Neuronal stem cell (in vitro differentiated cells): ENCODE results near the gene CMKLR1.
A peak's percentile ranks its signal among the peaks of the same experiment; 100 is the strongest.

ENCODE experiments used
- DNase-seq: peaks from one replicate; pipeline ENCODE4 v3.0.0-alpha.2; 2013; ENCODE audit warnings: low spot score
- H2AFZ ChIP-seq: one replicate; pipeline ENCODE4 v1.6.1; 2013; ENCODE audit warnings: mild to moderate bottlenecking, low read length, inconsistent platforms
- H2AK5ac ChIP-seq: 2 replicates; pipeline ENCODE4 v1.6.1; 2013; ENCODE audit warnings: low read depth, mild to moderate bottlenecking, inconsistent platforms, low read length, moderate library complexity, mixed read lengths
- H2BK120ac ChIP-seq: 2 replicates; pipeline ENCODE4 v1.6.1; 2013; ENCODE audit warnings: low read depth, mild to moderate bottlenecking, inconsistent platforms, low read length, moderate library complexity, mixed read lengths
- H2BK12ac ChIP-seq: one replicate; pipeline ENCODE4 v1.6.1; 2013; ENCODE audit warnings: low read length, inconsistent platforms
- H2BK15ac ChIP-seq: 2 replicates; pipeline ENCODE4 v1.6.1; 2013; ENCODE audit warnings: mild to moderate bottlenecking, low read length, inconsistent platforms, mixed read lengths
- H2BK5ac ChIP-seq: one replicate; pipeline ENCODE4 v1.6.1; 2013; ENCODE audit warnings: inconsistent platforms, mild to moderate bottlenecking, low read length, moderate library complexity
- H3K14ac ChIP-seq: one replicate; pipeline ENCODE4 v1.6.1; 2013; ENCODE audit warnings: low read length, inconsistent platforms
- H3K18ac ChIP-seq: 2 replicates; pipeline ENCODE4 v1.6.1; 2013; ENCODE audit warnings: low read length, inconsistent platforms
- H3K23ac ChIP-seq: 2 replicates; pipeline ENCODE4 v1.6.1; 2013; ENCODE audit warnings: low read depth, mild to moderate bottlenecking, mixed read lengths, low read length, inconsistent platforms; ENCODE audit not compliant: poor library complexity
- H3K27ac ChIP-seq: replicated peaks from 3 replicates; pipeline ENCODE4 v1.5.1; 2013; ENCODE audit warnings: low read length, inconsistent platforms
- H3K27me3 ChIP-seq, 3 experiments: 2 replicates each; pipeline ENCODE4 v1.6.1; 2013; ENCODE audit warnings: low read length in 3 of 3, mild to moderate bottlenecking in 2 of 3, inconsistent platforms in 1 of 3, low read depth in 1 of 3, mixed read lengths in 1 of 3, moderate library complexity in 1 of 3; ENCODE audit not compliant: control insufficient read depth in 3 of 3, insufficient read depth in 3 of 3
- H3K36me3 ChIP-seq, 2 donors: replicated peaks in 1 of 2; 2 replicates each; pipeline ENCODE4 v1.6.1; 2013; ENCODE audit warnings: low read length in 2 of 2; ENCODE audit not compliant: control insufficient read depth in 2 of 2, insufficient read depth in 2 of 2
- H3K4ac ChIP-seq: 2 replicates; pipeline ENCODE4 v1.6.1; 2013; ENCODE audit warnings: inconsistent platforms, mild to moderate bottlenecking, low read length, moderate library complexity
- H3K4me1 ChIP-seq, 2 donors: 1 replicate in 1 of 2; 2 replicates in 1 of 2; pipeline ENCODE4 v1.6.1; 2013; ENCODE audit warnings: low read length in 2 of 2, low read depth in 1 of 2; ENCODE audit not compliant: control insufficient read depth in 2 of 2, insufficient read depth in 1 of 2
- H3K4me2 ChIP-seq: one replicate; pipeline ENCODE4 v1.6.1; 2013; ENCODE audit warnings: mild to moderate bottlenecking, low read length, inconsistent platforms; ENCODE audit not compliant: insufficient read depth, poor library complexity, severe bottlenecking
- H3K4me3 ChIP-seq, 2 donors: 2 replicates each; pipeline ENCODE4 v1.5.1; 2013; ENCODE audit warnings: low read length in 2 of 2, mild to moderate bottlenecking in 2 of 2, inconsistent platforms in 1 of 2, moderate library complexity in 1 of 2
- H3K79me1 ChIP-seq: one replicate; pipeline ENCODE4 v1.6.1; 2013; ENCODE audit warnings: low read depth, mild to moderate bottlenecking, inconsistent platforms, low read length, moderate library complexity
- H3K9ac ChIP-seq: one replicate; pipeline ENCODE4 v1.6.1; 2013; ENCODE audit warnings: mild to moderate bottlenecking, low read depth, low read length, inconsistent platforms; ENCODE audit not compliant: poor library complexity
- H3K9me3 ChIP-seq, 2 donors: replicated peaks in 1 of 2; 2 replicates each; pipeline versions ENCODE3 to v1.6.1; 2013; ENCODE audit warnings: low read length in 2 of 2, mild to moderate bottlenecking in 2 of 2, inconsistent platforms in 1 of 2, low read depth in 1 of 2, mixed read lengths in 1 of 2, moderate library complexity in 1 of 2; ENCODE audit not compliant: control insufficient read depth in 2 of 2, insufficient read depth in 1 of 2
- H4K8ac ChIP-seq: one replicate; pipeline ENCODE4 v1.6.1; 2013; ENCODE audit warnings: low read depth, mild to moderate bottlenecking, inconsistent platforms, low read length, moderate library complexity
- H4K91ac ChIP-seq: one replicate; pipeline ENCODE4 v1.6.1; 2013; ENCODE audit warnings: low read length, low read depth, mild to moderate bottlenecking, inconsistent platforms; ENCODE audit not compliant: poor library complexity
- WGBS, 2 donors: extraction: QIAGEN DNeasy Blood & Tissue Kit; methylation state at CpG; one replicate each; pipeline ENCODE4 v1.1.7; 2013; ENCODE audit warnings: missing lambda C conversion rate in 2 of 2, mixed read lengths in 1 of 2; ENCODE audit not compliant: insufficient read length in 2 of 2, insufficient replicate concordance in 1 of 2; ENCODE audit errors: extremely low coverage in 2 of 2; 5-methylcytosine and 5-hydroxymethylcytosine counted together

CMKLR1 gene

DNA sequence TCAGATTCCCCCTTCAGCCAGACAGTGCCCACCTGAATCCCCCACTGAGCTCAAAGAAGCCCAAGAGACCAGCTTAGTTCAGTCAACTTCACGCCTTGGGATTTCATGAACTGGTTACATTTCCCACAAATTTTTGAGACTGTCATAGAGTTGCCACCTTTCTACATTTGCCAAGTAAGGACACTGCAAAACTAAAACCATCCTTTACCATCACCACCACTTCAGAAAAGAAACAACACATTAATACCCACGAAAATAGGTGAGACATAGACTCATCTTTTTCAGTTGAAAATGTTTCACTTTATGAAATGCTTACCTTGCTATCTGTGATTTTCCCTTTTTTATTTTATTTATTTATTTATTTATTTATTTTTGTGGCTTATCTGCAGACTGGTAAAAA lies 16.1 kb downstream of the CMKLR1 start:
- Histone ChIP-seq H3K79me1 (no peaks in the 10 kb centered on the region), H2BK5ac (no peak overlapping the region), H3K27ac (no peak overlapping the region), H2AK5ac (no peak overlapping the region), H3K23ac (no peak overlapping the region), H2AFZ (no peak overlapping the region), H3K9ac (no peak overlapping the region), H3K4me2 (no peak overlapping the region), H3K9me3 (no peaks in the 10 kb centered on the region), H2BK120ac (no peak overlapping the region), H4K91ac (no peak overlapping the region), H3K14ac (no peak overlapping the region), H4K8ac (no peak overlapping the region), H3K4ac (no peak overlapping the region), H2BK15ac (no peak overlapping the region), H3K27me3 (peaks cover 0 to 15% (median 0%) of the 10 kb centered on the region in 3 experiments), H3K36me3 (no peaks in the 10 kb centered on the region), H3K4me3 (no peak overlapping the region), H2BK12ac (no peak overlapping the region), H3K18ac (no peak overlapping the region), H3K4me1 (peaks cover 0 to 2% of the 10 kb centered on the region in 2 donors)
- DNase-seq: no peak
- no CpG with 5 or more reads among the region's 2 CpGs for WGBS, 2 donors

DNA sequence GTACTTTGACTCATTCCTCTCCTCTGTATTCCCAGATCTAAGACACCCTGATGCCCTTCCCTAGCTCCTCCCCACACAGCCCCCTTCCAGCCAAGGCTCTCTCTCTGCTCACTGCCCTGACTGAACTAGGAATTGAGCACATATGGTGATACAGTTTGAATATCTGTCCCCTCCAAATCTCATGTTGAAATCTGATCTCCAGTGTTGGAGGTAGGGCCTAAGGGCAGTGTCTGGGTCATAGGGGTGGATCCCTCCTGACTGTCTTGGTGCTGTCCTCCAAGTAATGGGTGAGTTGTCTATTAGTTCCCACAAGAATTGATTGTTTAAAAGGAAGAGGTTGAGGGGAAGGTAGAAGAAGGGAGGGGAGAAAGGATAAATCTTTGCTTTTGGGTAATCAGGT lies 17.4 kb downstream of the CMKLR1 start:
- H3K4me3 ChIP-seq: no peak overlapping the region
- no peak overlapping the region for H3K4ac ChIP-seq
- H3K9ac ChIP-seq: no peak overlapping the region
- no peak overlapping the region for H4K91ac ChIP-seq
- H2BK15ac ChIP-seq: no peak overlapping the region
- no peak overlapping the region for H2AFZ ChIP-seq
- peaks cover 0 to 15% (median 0%) of the 10 kb centered on the region in 3 experiments for H3K27me3 ChIP-seq
- H3K9me3 ChIP-seq: peaks cover 0 to 2% of the 10 kb centered on the region in 2 donors
- DNase-seq: no peak
- H3K36me3 ChIP-seq: no peaks in the 10 kb centered on the region
- H3K4me1 ChIP-seq: peaks cover 0 to 2% of the 10 kb centered on the region in 2 donors
- H3K4me2 ChIP-seq: no peak overlapping the region
- H2BK120ac ChIP-seq: no peak overlapping the region
- H4K8ac ChIP-seq: no peak overlapping the region
- H3K27ac ChIP-seq: no peak overlapping the region
- H2BK5ac ChIP-seq: no peak overlapping the region
- no peak overlapping the region for H2BK12ac ChIP-seq
- no peaks in the 10 kb centered on the region for H3K79me1 ChIP-seq
- H3K14ac ChIP-seq: no peak overlapping the region
- H3K23ac ChIP-seq: no peak overlapping the region
- H2AK5ac ChIP-seq: no peak overlapping the region
- no peak overlapping the region for H3K18ac ChIP-seq

DNA sequence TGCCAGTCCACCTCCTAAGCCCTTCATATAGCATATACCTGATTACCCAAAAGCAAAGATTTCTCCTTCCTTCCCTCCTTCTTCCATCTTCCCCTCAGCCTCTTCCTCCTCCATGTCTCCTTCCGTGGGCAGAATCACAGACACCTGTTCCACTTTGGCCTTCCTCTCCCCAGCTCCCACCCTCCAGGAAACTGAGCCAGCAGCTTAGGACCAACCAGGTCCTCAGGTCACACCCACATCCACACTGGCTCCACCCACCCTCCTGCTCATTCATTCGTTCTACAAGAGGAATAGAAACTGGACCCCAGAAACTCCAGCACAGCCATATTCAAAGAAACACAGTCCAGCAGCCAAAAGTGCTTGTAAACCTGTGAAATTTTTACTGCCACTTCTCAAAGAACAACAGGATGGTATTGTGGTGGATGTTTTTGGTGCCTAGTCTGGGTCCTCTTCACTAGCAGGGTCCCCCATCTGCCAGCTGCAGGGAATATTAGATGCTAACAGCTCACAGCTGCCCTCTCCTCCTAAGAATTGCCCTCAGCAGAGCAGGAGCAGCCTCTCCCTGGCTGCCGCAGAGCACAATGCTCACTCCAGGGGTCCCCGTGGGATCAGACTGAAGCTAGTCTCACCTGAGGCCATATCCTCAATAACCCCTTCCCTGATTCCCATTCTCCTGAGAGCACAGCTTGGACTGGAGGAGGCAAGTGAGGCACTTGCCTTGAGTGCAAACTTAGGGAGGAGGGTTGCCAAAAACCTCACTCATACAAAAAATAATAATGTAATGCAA lies 18.4 kb downstream of the CMKLR1 start:
- WGBS, 2 donors: no CpG with 5 or more reads among the region's 4 CpGs
- no peak overlapping the region for H3K27ac ChIP-seq

DNA sequence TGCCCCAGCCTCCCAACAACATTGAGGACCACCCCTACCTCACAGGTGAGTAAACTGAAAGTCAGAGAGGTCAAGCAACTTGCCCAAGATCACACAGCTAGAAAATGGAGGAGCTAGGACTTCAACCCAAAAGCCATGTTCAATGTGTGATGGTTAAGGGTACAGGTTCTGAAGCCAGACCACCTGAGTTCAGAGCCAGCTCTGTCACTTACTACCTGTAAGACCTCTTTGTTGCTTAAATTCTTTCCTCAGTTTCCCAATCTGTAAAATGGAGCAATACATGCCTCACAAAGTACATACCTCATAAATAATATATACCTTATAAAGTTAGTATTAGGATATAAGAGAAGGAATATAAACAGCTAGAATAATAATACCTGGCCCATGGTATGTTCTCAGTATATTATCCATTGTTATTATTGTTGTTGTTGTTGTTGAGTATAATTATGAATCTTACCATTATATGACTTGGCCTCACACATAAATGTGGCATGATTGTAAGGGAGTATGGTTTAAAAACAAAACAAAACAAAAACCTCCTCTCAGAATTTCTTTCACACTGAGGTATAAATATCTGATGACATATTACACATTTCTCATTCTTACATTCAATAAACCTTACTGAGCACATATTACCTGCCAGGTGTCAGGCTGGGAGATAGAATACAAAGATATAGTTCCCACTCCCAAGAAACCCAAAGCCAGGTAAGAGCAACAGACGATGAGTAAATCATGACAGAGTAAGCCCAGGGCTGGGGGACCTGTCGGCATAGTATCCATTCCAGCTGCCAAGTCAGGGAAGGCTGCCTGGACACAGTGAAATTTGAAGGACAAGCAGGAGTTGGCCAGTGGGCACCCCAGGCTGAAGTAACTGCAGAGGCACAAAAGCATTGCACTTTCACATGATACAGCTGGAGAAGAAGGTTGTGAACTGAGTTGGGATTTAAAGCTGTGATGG lies 19.6 kb downstream of the CMKLR1 start:
- no peak overlapping the region for H2AK5ac ChIP-seq
- no peak overlapping the region for H3K27ac ChIP-seq
- no peak overlapping the region for H3K14ac ChIP-seq

More for the DNA sequence above, 18.4 kb downstream of the CMKLR1 start:
- Histone ChIP-seq H3K79me1 (no peaks in the 10 kb centered on the region), H2BK5ac (no peak overlapping the region), H4K8ac (no peak overlapping the region), H3K14ac (no peak overlapping the region), H3K4me1 (peaks cover 0 to 7% of the 10 kb centered on the region in 2 donors), H2AFZ (no peak overlapping the region), H3K9me3 (peaks cover 0 to 2% of the 10 kb centered on the region in 2 donors), H3K4me2 (no peak overlapping the region), H3K9ac (no peak overlapping the region), H3K18ac (peak overlapping the region; percentile 30), H3K23ac (no peak overlapping the region), H4K91ac (no peak overlapping the region), H3K4ac (no peak overlapping the region), H3K4me3 (no peak overlapping the region), H2BK12ac (no peak overlapping the region), H2BK120ac (no peak overlapping the region), H3K36me3 (no peaks in the 10 kb centered on the region), H2BK15ac (no peak overlapping the region), H2AK5ac (no peak overlapping the region), H3K27me3 (peaks cover 0 to 9% (median 0%) of the 10 kb centered on the region in 3 experiments)
- DNase-seq: no peak

More for the DNA sequence above, 19.6 kb downstream of the CMKLR1 start:
- Histone ChIP-seq H3K9me3 (peaks cover 0 to 2% of the 10 kb centered on the region in 2 donors), H3K4me1 (peaks cover 0 to 7% of the 10 kb centered on the region in 2 donors), H2BK120ac (no peak overlapping the region), H2BK5ac (no peak overlapping the region), H3K4me3 (no peak overlapping the region), H3K27me3 (peaks cover 0 to 7% (median 0%) of the 10 kb centered on the region in 3 experiments), H3K36me3 (no peaks in the 10 kb centered on the region), H4K8ac (no peak overlapping the region), H3K23ac (no peak overlapping the region), H2BK15ac (no peak overlapping the region), H3K4ac (no peak overlapping the region), H3K9ac (no peak overlapping the region), H2AFZ (no peak overlapping the region), H3K79me1 (no peaks in the 10 kb centered on the region), H4K91ac (peak overlapping the region; percentile 5), H2BK12ac (no peak overlapping the region), H3K4me2 (no peak overlapping the region), H3K18ac (no peak overlapping the region)
- no CpG with 5 or more reads among the region's 2 CpGs for WGBS, 2 donors
- DNase-seq: no peak
